Stomach (tissue), 4 donors: ENCODE data around the gene INTS1.

Experiments used
- CTCF ChIP-seq, 7 experiments: fragments of 450-650 bp in 4 of 7; fragments of 200-600 bp in 3 of 7; sonication (generic) in 3 of 7; IDR thresholded peaks; one replicate each; pipeline ENCODE4 v1.5.1; 2016 to 2019; ENCODE audit warnings: antibody characterized with exemption in 7 of 7, control low read depth in 2 of 7, mild to moderate bottlenecking in 1 of 7
- EP300 ChIP-seq: sonication (generic); formaldehyde crosslinking; IDR thresholded peaks from one replicate; pipeline ENCODE4 v1.6.1; 2017; ENCODE audit warnings: antibody characterized with exemption
- POLR2A ChIP-seq, 4 donors: fragments of 450-650 bp; IDR thresholded peaks; one replicate each; pipeline ENCODE4 v1.6.1; 2016; ENCODE audit warnings: antibody characterized with exemption in 4 of 4, control low read depth in 2 of 4, mild to moderate bottlenecking in 1 of 4, moderate library complexity in 1 of 4
- POLR2AphosphoS5 ChIP-seq, 3 donors: sonication (generic); formaldehyde crosslinking; IDR thresholded peaks; one replicate each; pipeline ENCODE4 v1.6.1; 2016; ENCODE audit warnings: antibody characterized with exemption in 3 of 3

DNA sequence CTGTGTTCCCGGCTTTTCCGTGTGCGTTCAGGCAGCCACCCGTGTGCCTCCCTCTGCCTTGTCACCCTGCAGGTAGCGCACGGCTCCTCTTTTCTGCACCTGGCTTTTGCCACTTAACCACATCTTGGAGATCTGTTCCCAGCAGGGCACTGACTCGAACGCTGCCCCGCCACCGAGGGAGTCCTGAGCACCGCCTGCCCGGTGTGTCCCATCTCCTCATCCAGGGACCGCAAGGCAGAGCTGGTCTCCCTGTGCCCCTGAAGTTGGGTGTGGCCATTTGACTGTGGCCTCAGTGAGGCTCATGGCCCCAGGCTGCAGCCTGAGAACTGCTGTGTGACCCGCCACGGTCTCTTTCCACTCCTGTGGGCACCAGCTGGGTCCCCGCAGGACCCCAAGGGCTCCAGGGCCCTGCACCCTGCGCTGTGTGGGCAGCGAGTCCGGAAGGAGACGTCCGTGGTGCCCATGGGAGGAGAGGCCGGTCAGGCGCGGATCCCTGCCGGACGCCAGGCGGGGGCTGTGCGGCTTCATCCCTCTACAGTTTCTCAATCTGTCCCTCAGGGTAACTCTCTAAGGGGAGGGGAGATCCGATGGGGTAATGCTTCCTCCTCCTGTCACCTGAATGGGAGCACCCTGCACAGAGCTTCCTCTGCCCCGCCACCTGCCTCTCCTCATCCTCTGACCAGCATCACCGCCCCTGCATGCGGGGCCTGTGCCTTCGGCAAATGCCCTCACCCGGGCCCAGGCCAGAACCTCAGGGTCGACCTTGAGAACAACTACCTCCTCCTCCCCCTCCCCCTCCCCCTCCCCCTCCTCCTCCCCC lies 1.8 kb upstream of the INTS1 start:
- no peak for TF ChIP-seq CTCF (IDR thresholded peaks at IDR 0.05)
- TF ChIP-seq EP300 = no peak
- no peak for TF ChIP-seq POLR2A (IDR thresholded peaks at IDR 0.05)
- no peak for TF ChIP-seq POLR2AphosphoS5 (IDR thresholded peaks at IDR 0.05)
